Measurements from ENCODE around the gene SLC24A3.
"Not testable (repeated sequence)": the region's sequence is repeated elsewhere in the genome, so short reads cannot be mapped to it uniquely, and the experiment has no call there.

SLC24A3 gene

GRCh38 chr20:19734811-19735210 is 522.4 kb downstream of the SLC24A3 start:
- FAIRE-seq, result no peak

- no peak for FAIRE-seq
These were observed 523.0 kb downstream of the SLC24A3 start for GRCh38 chr20:19735446-19735845.

- FAIRE-seq, result no peak
These were observed 524.6 kb downstream of the SLC24A3 start for GRCh38 chr20:19737025-19737424.

DNA sequence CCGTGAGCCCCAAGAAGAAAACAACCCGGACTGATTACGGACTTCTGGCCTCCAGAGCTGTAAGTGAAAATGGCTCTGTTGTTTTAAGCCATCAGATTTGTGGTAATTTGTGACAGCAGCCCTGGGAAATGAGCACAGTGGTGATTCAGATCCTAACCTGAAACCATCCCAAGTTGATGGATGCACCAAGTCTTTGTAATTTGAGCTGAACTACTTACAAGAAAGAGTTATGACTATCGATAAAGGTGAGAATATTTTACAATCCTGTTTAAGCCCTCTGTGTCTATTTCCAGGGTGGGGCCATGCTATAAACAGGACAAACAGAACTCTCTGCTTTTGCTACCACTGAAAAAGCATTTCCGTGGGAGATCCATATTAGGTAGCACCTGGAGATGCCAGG is 526.5 kb downstream of the SLC24A3 start:
- FAIRE-seq, result no peak

- FAIRE-seq, result no peak
These were observed 526.9 kb downstream of the SLC24A3 start for GRCh38 chr20:19739351-19739750.

DNA sequence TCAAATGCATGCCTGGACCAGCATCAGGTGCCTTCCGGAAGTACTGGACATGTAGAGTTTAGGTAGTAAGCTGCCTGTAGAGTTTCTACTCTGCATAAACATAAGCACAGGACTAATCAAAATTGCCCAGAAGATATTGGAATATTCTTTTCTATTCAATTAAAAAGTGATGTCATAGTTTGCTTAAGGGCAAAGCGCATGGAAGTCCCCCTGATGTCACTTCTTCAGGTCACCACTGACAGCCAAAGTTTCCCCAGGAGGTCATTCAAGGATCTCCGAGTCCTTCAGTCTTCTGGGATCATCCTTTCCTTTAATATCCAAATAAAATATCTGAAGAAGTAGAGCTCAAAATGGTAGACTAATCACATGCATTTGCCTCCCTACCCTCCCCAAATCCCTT is 528.1 kb downstream of the SLC24A3 start:
- FAIRE-seq, result no peak

DNA sequence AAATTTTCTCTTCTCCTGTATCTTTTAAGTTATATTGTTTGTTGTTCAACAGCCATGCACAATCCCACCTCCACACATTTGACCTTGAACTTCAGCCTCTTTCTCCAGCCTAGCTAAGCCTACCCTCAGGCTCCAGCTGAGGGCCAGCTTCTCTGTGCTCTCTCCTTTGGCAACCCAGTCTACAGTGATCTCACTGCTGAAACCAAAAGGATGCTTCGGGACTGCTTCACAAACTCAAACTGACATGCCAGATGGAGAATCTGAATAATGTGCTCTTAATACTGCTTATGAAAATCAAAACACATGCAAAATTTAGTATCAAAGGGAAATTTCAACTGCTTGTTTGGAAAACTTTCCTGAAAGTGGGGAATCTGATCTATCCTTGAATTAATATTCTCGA is 529.5 kb downstream of the SLC24A3 start:
- no peak for FAIRE-seq

DNA sequence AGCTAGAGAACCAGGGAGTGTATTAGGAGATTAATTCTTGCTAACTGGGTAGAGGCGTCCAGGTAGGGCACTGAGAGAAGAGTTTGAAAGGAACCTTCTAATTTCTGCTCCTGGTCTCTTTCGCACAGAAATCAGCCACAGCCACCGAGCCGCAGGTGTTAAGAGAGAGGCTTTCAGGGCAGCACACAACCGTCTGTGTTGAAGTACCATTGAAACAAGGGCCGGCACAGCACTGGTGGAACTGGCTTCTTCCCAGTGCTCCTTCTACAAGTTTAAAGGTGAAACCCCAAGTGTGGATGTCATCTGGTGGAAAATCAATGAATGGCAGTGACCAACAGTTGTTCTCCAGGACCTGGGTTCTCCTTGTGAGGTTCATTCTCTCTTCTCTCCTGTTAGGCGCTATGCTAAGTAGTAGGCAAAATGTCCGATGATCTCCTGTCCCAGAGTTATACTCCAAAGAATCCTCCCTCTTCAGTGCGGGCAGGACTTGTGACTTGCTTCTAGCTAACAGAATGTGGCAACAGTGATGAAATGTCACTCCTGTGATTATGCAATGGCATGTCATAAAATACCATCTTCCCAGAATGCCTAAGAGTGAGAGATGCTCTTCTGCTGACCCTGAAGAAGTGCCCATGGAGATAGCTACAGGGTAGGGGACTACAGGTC is 530.7 kb downstream of the SLC24A3 start:
- no peak for FAIRE-seq

DNA sequence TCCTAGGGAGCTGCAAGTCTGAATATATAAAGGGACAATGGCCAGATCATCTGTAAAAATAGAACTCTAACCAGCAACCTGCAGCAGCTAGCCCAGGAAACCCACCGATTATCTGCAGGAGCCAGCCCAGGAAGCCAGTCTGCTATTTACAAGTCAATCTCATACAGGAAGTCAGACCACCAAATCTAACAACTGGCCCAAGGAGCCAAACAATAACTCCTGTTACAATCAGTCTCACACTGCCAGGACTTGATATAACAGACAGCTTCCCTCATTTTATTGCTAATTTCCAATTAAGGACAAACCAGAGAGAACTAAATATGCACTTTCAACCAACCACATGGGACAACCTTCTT is 531.2 kb downstream of the SLC24A3 start:
- no peak for FAIRE-seq

GRCh38 chr20:19745106-19745505 is 532.7 kb downstream of the SLC24A3 start:
- no peak for FAIRE-seq

GRCh38 chr20:19745584-19745983 is 533.1 kb downstream of the SLC24A3 start:
- no peak for FAIRE-seq

DNA sequence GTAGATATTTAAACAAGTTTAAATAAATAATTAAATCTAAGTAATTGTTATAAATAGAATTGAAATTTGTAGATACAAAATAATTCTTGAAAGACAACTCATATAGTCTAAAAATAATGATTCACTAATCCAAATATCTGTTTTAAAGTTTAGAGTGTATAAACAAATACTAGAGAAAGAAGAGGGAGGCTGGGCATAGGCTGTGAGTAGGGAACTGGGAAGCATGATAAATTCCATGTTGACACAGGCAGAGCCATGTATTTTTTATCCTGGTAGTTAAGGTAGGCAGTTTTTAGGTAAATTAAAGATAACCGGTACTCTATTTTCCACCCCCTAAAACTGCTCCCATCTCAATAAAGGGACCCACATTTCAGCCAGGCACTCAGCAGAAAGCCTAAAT is 534.0 kb downstream of the SLC24A3 start:
- FAIRE-seq, result no peak

GRCh38 chr20:19747903-19748302 is 535.5 kb downstream of the SLC24A3 start:
- FAIRE-seq, result no peak

GRCh38 chr20:19748681-19749080 is 536.2 kb downstream of the SLC24A3 start:
- FAIRE-seq, result no peak

- FAIRE-seq, result no peak
These were observed 537.2 kb downstream of the SLC24A3 start for GRCh38 chr20:19749618-19750071.

- no peak for FAIRE-seq
These were observed 537.7 kb downstream of the SLC24A3 start for GRCh38 chr20:19750101-19750606.

- no peak for FAIRE-seq
These were observed 538.6 kb downstream of the SLC24A3 start for GRCh38 chr20:19750907-19751636.

DNA sequence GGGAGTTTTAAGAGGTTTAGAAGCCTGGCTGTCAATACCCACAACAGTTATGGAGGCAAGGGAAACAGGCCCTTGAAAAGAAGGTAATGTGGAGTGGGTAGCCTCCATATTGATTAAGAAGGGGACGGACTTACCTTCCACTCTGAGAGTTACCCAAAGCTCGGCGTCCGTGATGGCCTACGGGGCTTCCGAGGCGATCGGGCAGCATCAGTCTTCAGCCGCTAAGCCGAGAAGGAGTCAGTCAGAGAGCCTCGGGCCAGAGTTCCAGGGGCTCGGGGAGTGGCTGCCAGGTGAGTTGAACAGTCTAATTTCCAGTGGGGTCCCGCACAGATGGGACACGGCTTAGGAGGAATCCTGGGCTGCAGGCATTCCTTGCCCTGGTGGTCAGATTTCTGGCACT is 541.8 kb downstream of the SLC24A3 start:
- not testable (repeated sequence) for FAIRE-seq

- no peak for FAIRE-seq
These were observed 544.5 kb downstream of the SLC24A3 start for GRCh38 chr20:19756761-19757486.

GRCh38 chr20:19757487-19758132 is 545.2 kb downstream of the SLC24A3 start:
- no peak for FAIRE-seq

DNA sequence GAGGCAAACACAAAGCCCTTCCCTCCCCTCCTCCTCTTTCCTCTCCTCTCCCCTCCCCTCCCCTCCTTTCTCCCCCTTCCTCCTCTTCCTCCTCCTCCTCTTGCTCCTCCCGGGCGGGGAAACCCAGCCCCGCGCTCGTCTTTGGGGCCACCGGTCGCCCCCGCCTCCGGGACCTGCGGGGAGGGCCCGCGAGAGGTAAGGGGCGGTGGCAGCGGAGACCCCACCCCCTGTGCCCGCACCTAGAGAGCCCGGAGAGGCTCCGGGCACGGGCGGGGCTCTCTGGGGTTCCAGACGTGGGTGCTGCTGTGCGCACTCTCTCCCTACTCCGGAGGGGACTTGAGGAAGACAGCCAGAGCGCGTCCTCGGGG is 545.7 kb downstream of the SLC24A3 start, which contains the start of gene RIN2:
Gene RIN2, plus strand, starts transcription at position 126 of the 368 bp plus-strand sequence. CDS start 131,344 bp downstream, outside the sequence.
- FAIRE-seq, result no peak

- FAIRE-seq, result no peak
These were observed 546.3 kb downstream of the SLC24A3 start for GRCh38 chr20:19758501-19759331.
